Measurements from ENCODE around the gene SLC38A3. TPM values are rescaled to one million over a fixed set of nuclear protein-coding genes. Genes with fewer than 3 reads are reported as not detected.
"Not testable (repeated sequence)": the region's sequence is repeated elsewhere in the genome, so short reads cannot be mapped to it uniquely, and the experiment has no call there.

Gene SLC38A3
- total RNA-seq, 1 donor: 0.27 TPM

DNA sequence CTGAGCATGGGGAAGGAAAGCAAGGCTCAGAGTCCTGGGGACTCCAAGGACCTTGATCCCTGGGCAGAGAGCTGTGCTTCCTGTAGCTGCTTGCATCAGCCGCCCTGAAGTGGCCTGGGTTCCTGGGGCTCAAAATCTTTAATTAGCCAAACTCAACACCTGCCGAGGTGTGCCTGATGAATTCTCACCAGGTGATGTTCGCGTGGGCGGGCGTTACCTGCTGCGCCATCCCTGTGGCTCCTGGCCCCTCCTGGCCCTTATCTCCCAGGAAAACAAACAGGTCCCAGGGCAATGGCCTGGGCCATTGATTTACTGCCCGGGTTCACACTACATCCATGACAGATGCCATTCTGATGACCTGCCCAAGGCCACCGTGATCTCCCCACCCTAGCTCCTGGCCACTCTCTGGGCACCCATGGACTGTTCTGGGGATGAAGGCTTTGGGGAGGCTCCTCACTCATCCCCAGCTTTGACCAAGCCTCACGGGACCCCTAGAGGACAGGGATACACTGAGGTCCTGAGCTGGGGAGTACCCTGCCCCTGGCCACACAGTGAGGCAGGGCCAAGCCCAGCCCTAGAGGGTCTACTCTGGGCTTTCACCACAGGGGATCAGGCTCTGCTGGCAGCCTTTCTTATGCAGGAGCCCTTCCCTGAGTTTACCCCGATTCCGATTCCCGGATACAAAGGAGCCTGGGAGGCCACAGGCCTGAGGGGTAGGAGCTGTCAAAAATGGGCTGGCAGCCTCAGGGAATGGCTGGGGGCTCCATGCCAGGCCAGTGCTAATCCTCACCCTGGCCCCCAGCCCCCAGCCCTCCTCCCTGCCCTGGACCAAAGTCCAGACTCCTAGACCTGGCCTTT, 5.7 kb downstream of the SLC38A3 start:
- no peak for DNase-seq (ENCODE audit: low read depth)
- TF ChIP-seq CTCF (IDR thresholded peaks at IDR 0.05; ENCODE audit: insufficient read depth, low read length): no peak
- H3K4me3 ChIP-seq (ENCODE audit: low read depth, low read length): no peak overlapping the region

DNA sequence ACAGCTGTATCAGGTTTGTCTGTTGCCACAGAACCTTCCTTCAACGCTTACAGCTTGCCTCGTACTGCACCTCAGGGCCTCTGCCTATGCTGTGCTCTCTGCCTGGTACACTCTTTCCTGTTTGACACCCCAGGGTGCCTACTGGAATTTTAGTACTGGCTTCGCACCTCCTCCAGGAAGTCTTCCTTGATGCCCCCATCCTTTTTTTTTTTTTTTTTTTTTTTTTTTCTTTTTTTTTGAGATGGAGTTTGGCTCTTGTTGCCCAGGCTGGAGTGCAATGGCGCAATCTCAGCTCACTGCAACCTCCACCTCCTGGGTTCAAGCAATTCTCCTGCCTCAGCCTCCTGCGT, 6.3 kb downstream of the SLC38A3 start:
- not testable (repeated sequence) for DNase-seq (ENCODE audit: low read depth); H3K4me3 ChIP-seq (ENCODE audit: low read depth, low read length)

DNA sequence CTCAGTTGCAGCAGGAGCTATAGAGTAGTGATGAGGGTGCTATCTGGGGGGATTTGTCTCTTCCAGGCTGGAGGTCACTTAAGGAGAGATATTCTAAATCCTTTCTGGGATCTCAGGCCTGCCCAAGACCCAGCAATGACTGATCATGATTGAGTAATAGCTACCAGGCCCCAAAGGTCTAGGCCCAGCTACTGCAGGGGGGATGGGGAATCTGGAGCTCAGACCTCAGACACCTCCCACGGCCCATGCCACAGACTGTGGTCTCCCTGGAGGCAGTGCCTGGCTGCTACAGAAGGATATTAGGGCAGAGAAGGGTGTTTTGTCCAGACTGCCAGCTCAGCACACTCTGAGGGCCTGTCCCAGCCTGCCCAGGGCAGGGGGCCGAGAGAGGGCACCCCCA, 6.9 kb downstream of the SLC38A3 start:
- peak; percentile 9 for DNase-seq (ENCODE audit: low read depth)
- no peak overlapping the region for H3K4me3 ChIP-seq (ENCODE audit: low read depth, low read length)
- no peak for TF ChIP-seq CTCF (IDR thresholded peaks at IDR 0.05; ENCODE audit: insufficient read depth, low read length)

DNA sequence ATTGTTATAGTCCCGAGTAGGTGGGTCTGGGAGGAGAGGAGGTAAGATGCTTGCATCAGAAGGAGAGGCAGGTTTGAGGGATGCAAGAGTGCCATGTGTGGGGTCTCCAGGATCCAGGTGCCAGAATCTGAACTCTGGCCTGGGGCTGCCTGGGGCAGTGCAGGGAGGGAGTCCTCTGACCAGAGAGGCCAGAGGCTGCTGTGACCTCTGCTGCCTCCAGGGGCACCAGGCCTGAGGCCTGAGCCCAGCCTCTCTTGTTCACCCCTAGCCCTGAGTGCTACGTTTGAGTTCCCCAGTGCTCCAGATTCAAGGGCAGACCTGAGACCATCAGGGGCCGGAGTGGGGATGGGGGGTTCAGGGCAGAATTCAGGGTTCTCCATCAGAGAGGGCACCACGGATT, 7.4 kb downstream of the SLC38A3 start:
- no peak for DNase-seq (ENCODE audit: low read depth)
- no peak overlapping the region for H3K4me3 ChIP-seq (ENCODE audit: low read depth, low read length)
- peak; percentile 2 for TF ChIP-seq CTCF (IDR thresholded peaks at IDR 0.05; ENCODE audit: insufficient read depth, low read length)

DNA sequence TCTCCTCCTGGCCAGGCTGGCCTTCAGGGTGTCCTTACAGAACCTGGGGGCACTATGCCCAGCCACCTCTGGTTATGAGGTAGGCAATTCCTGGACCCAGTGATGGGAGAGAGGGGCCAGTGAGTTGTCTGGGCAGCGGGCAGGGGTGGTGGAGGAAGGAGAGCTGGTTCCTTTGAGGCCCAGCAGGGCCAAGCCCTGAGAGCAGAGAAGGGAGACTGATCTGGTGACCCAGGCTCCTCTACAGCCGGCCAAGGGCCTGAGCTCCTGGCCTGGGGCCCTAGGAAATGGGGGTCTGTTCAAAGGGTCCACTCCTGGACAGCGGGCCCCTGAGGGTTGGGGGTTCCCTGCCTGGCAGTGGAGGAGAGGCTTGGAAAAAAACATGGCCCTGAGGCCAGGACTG, 7.9 kb downstream of the SLC38A3 start:
- H3K4me3 ChIP-seq (ENCODE audit: low read depth, low read length): no peak overlapping the region
- TF ChIP-seq CTCF (IDR thresholded peaks at IDR 0.05; ENCODE audit: insufficient read depth, low read length): no peak
- DNase-seq (ENCODE audit: low read depth): no peak

GRCh38 chr3:50213373-50213772, 8.3 kb downstream of the SLC38A3 start:
- no peak for TF ChIP-seq CTCF (IDR thresholded peaks at IDR 0.05; ENCODE audit: insufficient read depth, low read length)
- DNase-seq (ENCODE audit: low read depth): no peak
- H3K4me3 ChIP-seq (ENCODE audit: low read depth, low read length): no peak overlapping the region

DNA sequence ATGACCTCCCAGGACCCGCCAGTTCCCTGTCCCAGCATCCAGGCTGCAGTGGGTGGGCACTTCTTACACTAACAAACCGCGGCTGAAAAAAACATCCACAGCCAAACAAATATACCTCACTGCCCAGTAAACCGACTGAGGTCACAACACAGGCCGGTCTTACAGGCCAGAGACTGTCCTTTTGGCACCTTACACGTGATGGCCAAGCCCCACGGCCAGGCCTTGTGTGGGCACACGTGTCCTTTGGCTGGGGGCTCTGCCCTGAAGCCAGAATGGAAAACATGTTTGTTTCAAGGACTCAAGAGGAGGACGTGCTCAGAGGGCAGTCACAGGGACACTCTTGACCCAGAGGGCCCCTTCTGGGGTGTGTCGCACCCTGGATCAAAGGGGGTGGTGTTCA, 9.8 kb downstream of the SLC38A3 start:
- no peak for TF ChIP-seq CTCF (IDR thresholded peaks at IDR 0.05; ENCODE audit: insufficient read depth, low read length)
- no peak overlapping the region for H3K4me3 ChIP-seq (ENCODE audit: low read depth, low read length)
- no peak for DNase-seq (ENCODE audit: low read depth)
